Measurements from ENCODE around the gene MLYCD. TPM values are rescaled to one million over a fixed set of nuclear protein-coding genes. Genes with fewer than 3 reads are reported as not detected.

MLYCD gene
- polyA plus RNA-seq, 1 donor from 2014 or later, result 2.4 TPM

DNA sequence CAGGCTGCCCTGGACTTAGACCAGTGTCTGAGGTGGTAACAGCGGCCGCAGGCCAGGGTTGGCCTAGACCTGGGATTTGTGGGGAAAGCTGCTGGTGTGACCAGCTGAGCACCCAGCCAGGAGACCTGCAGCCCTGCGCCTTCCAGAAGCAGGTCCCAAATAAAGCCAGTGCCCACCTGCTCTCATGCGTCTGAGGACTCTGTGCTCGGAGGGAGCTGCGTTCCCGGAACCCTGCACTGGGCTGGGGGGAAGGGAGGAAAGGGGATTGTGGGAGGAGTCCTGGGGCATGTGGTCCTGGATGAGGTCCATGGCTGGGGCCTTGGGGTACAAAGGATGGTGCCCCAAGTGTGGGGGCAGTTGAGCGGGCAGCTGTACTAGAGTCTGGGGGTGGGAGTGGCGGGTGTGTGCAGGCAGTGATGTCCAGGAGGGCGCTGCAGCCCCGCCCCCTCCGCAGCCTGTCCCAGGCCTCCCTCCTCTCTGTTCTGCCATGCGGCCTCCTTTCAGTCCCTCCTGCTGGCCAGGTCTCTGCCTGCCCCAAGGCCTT, 67.3 kb downstream of the MLYCD start (continued):
- TF ChIP-seq MXI1 (conservative IDR thresholded peaks at IDR 0.05; ENCODE audit: poor library complexity, severe bottlenecking) (no peak), POLR2AphosphoS5 (IDR thresholded peaks at IDR 0.05) (no peak)

DNA sequence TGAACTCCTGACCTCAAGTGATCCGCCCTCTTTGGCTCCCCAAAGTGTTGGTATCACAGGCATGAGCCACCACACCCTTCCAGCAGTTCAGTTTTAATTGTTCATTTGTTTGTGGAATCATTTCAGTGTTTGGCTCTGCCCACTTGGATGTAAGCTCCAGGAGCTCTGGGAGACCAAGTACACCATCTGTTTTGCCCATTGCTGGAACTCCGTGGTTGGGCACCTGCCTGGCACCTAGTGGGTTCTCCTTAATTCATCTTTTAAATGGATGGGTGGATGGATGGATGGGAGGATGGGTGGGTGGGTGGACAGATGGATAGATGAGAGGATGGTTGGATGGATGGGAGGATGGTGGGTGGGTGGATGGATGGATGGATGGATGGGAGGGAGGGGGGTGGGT, 68.2 kb downstream of the MLYCD start:
- TF ChIP-seq, protein P1, sequence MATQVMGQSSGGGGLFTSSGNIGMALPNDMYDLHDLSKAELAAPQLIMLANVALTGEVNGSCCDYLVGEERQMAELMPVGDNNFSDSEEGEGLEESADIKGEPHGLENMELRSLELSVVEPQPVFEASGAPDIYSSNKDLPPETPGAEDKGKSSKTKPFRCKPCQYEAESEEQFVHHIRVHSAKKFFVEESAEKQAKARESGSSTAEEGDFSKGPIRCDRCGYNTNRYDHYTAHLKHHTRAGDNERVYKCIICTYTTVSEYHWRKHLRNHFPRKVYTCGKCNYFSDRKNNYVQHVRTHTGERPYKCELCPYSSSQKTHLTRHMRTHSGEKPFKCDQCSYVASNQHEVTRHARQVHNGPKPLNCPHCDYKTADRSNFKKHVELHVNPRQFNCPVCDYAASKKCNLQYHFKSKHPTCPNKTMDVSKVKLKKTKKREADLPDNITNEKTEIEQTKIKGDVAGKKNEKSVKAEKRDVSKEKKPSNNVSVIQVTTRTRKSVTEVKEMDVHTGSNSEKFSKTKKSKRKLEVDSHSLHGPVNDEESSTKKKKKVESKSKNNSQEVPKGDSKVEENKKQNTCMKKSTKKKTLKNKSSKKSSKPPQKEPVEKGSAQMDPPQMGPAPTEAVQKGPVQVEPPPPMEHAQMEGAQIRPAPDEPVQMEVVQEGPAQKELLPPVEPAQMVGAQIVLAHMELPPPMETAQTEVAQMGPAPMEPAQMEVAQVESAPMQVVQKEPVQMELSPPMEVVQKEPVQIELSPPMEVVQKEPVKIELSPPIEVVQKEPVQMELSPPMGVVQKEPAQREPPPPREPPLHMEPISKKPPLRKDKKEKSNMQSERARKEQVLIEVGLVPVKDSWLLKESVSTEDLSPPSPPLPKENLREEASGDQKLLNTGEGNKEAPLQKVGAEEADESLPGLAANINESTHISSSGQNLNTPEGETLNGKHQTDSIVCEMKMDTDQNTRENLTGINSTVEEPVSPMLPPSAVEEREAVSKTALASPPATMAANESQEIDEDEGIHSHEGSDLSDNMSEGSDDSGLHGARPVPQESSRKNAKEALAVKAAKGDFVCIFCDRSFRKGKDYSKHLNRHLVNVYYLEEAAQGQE (IDR thresholded peaks at IDR 0.05; ENCODE audit: borderline replicate concordance), result no peak
- TF ChIP-seq EP300 (conservative IDR thresholded peaks at IDR 0.05; ENCODE audit: poor library complexity, severe bottlenecking) (no peak), RAD21 (conservative IDR thresholded peaks at IDR 0.05) (no peak)
- no peaks in the 10 kb centered on the region for H3K79me2 ChIP-seq (replicated peaks; ENCODE audit: insufficient read depth, low read length)

DNA sequence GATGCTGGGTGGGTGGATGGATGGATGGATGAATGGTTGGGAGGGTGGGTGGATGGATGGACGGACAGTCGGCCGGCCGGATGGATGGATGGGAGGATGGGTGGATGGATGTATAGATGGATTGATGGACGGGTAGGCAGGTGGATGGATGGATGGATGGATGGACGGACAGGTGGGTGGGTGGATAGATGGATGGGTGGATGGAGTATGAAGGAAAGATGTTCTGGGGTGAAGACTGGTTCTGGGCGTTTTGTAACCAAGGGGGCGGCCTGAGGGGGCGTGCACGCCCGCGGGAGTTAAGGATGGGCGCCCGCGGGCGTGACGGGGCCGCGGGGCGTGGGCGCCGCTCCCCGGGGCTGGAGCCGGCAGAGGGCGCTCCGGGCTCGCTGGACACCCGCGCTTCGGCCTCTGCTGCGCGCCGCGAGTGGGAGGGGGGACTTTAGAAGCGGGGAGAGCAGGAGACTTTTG, 69.0 kb downstream of the MLYCD start, which contains the start of gene NECAB2:
Gene NECAB2, plus strand, starts transcription at position 407 of the 468 bp plus-strand sequence. CDS start 405 bp downstream, outside the sequence.
- TF ChIP-seq POLR2AphosphoS5 (IDR thresholded peaks at IDR 0.05) (no peak), TAF1 (IDR thresholded peaks at IDR 0.05; ENCODE audit: low read depth) (no peak), SMC3 (conservative IDR thresholded peaks at IDR 0.05; ENCODE audit: poor library complexity) (peak; percentile 70), RAD21 (conservative IDR thresholded peaks at IDR 0.05) (peak; percentile 68)
- TF ChIP-seq, protein P2, sequence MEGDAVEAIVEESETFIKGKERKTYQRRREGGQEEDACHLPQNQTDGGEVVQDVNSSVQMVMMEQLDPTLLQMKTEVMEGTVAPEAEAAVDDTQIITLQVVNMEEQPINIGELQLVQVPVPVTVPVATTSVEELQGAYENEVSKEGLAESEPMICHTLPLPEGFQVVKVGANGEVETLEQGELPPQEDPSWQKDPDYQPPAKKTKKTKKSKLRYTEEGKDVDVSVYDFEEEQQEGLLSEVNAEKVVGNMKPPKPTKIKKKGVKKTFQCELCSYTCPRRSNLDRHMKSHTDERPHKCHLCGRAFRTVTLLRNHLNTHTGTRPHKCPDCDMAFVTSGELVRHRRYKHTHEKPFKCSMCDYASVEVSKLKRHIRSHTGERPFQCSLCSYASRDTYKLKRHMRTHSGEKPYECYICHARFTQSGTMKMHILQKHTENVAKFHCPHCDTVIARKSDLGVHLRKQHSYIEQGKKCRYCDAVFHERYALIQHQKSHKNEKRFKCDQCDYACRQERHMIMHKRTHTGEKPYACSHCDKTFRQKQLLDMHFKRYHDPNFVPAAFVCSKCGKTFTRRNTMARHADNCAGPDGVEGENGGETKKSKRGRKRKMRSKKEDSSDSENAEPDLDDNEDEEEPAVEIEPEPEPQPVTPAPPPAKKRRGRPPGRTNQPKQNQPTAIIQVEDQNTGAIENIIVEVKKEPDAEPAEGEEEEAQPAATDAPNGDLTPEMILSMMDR (IDR thresholded peaks at IDR 0.05; ENCODE audit: poor library complexity, severe bottlenecking), result peak; percentile 58
- Histone ChIP-seq H2AFZ (ENCODE audit: low read depth, low read length) (no peak within 1 kb of the TSS), H3K4me2 (ENCODE audit: low read length) (no peak within 1 kb of the TSS), H3K9me2 (ENCODE audit: insufficient read depth, low read length) (no peaks in the 10 kb centered on the region), H3K27ac (ENCODE audit: low read length) (no peak within 1 kb of the TSS), H3K27me3 (ENCODE audit: insufficient read depth, low read depth, low read length) (peaks cover 7% of the 10 kb centered on the region), H3F3A (ENCODE audit: insufficient read depth, low read length, poor library complexity, severe bottlenecking) (no peaks in the 10 kb centered on the region), H3K9me3 (ENCODE audit: low read length) (no peaks in the 10 kb centered on the region), H3K9ac (ENCODE audit: low read length) (peak within 1 kb of the TSS; percentile 38), H3K36me3 (ENCODE audit: insufficient read depth, low read length) (no peaks in the 10 kb centered on the region), H3K4me3 (ENCODE audit: low read length) (peak within 1 kb of the TSS; percentile 59), H4K20me1 (ENCODE audit: insufficient read depth) (no peaks in the 10 kb centered on the region), H3K79me2 (replicated peaks; ENCODE audit: insufficient read depth, low read length) (no peaks in the 10 kb centered on the region)

More for the DNA sequence above, 68.2 kb downstream of the MLYCD start:
- Histone ChIP-seq H3K4me2 (ENCODE audit: low read length) (no peak overlapping the region), H3F3A (ENCODE audit: insufficient read depth, low read length, poor library complexity, severe bottlenecking) (no peaks in the 10 kb centered on the region), H3K27ac (ENCODE audit: low read length) (no peak overlapping the region), H3K9ac (ENCODE audit: low read length) (no peak overlapping the region), H3K27me3 (ENCODE audit: insufficient read depth, low read depth, low read length) (peaks cover 7% of the 10 kb centered on the region), H4K20me1 (ENCODE audit: insufficient read depth) (no peaks in the 10 kb centered on the region), H3K9me2 (ENCODE audit: insufficient read depth, low read length) (no peaks in the 10 kb centered on the region), H3K4me3 (ENCODE audit: low read length) (no peak overlapping the region), H3K9me3 (ENCODE audit: low read length) (no peaks in the 10 kb centered on the region), H2AFZ (ENCODE audit: low read depth, low read length) (no peak overlapping the region), H3K36me3 (ENCODE audit: insufficient read depth, low read length) (no peaks in the 10 kb centered on the region)

Measured in neural cell (in vitro differentiated cells).